Right lobe of liver (tissue), 6 donors: Measurements from ENCODE around the gene BICRA. TPM values are rescaled to one million over a fixed set of nuclear protein-coding genes. Genes with fewer than 3 reads are reported as not detected.
A peak's percentile ranks its signal among the peaks of the same experiment; 100 is the strongest.

Experiments used
- ATAC-seq, 4 donors: fragments of 200-7000 bp; cut with Tn5 transposase; one replicate each; pipeline ENCODE4 v1.9.1; 2020; ENCODE audit warnings: mild to moderate bottlenecking in 4 of 4, moderate library complexity in 4 of 4
- DNase-seq, 3 donors: peaks; one replicate each; pipeline ENCODE4 v3.0.0-alpha.2; 2020
- H3K27ac ChIP-seq, 3 donors: fragments of 200-600 bp; one replicate each; pipeline ENCODE4 v1.8.0; 2022
- H3K27me3 ChIP-seq, 2 donors: fragments of 200-600 bp; one replicate each; pipeline ENCODE4 v1.8.0; 2022
- H3K36me3 ChIP-seq, 4 donors: fragments of 200-600 bp; sonication (generic) in 1 of 4; one replicate each; pipeline versions ENCODE4 v1.5.1 to v1.8.0; 2017 to 2022; ENCODE audit warnings: control low read depth in 1 of 4
- H3K4me1 ChIP-seq, 4 donors: fragments of 200-600 bp; sonication (generic) in 1 of 4; one replicate each; pipeline versions ENCODE4 v1.5.1 to v1.8.0; 2017 to 2022; ENCODE audit warnings: control low read depth in 1 of 4
- H3K4me3 ChIP-seq, 3 donors: fragments of 200-600 bp; one replicate each; pipeline ENCODE4 v1.8.0; 2022
- H3K9me3 ChIP-seq, 4 donors: fragments of 200-600 bp; sonication (generic) in 1 of 4; one replicate each; pipeline versions ENCODE4 v1.5.1 to v1.8.0; 2017 to 2022; ENCODE audit warnings: control low read depth in 1 of 4
- CTCF ChIP-seq, 4 donors: fragments of 200-600 bp in 3 of 4; fragments of 450-650 bp in 1 of 4; IDR thresholded peaks; one replicate each; pipeline versions ENCODE4 v1.5.1 to v1.8.0; 2016 to 2022; ENCODE audit warnings: antibody characterized with exemption in 4 of 4, mild to moderate bottlenecking in 2 of 4
- POLR2A ChIP-seq: fragments of 450-650 bp; IDR thresholded peaks from one replicate; pipeline ENCODE4 v1.6.1; 2017; ENCODE audit warnings: antibody characterized with exemption, mild to moderate bottlenecking
- WGBS: methylation state at CpG from one replicate; pipeline ENCODE4 v1.1.6; 2018; ENCODE audit warnings: low coverage, low lambda C conversion rate; ENCODE audit not compliant: insufficient coverage; ENCODE audit errors: missing lambda C conversion rate; 5-methylcytosine and 5-hydroxymethylcytosine counted together
- intact Hi-C, 2 donors: fragments of 100-400 bp; cut with DNase I; formaldehyde crosslinking; loops; one replicate each; pipeline versions ENCODE4 v1.11.2 to v1.14.1; 2022
- total RNA-seq, 6 experiments: library from RNA; depleted of rRNA in 2 of 6; stranded (reverse); fragments of >200 nt in 2 of 6; fragmentation: NEBNext Ultra II Directional in 3 of 6; extraction: Animal tissue kit (Norgen Biotek cat#: 25700) in 3 of 6; gene quantifications; one replicate each; pipeline versions ENCODE4 v1.1.0 to v1.2.4, GENCODE V29; 2016 to 2023
- donor health status: DM: no; HTN: yes; CAD: no.
- donor health status: DM: no; HTN: no; CAD: no.
- donor health status: DM: no; HTN: no; CAD: no.
- donor health status: DM: no; HTN: yes; CAD: no.
- donor health status: DM: no; HTN: yes; CAD: no.

The BICRA gene
- total RNA-seq, 6 experiments from 2014 or later: 3.7 to 7.3 (median 6.4) TPM

- peaks cover 0 to 5% (median 0%) of the 10 kb centered on the region in 4 donors for H3K4me1 ChIP-seq
- TF ChIP-seq CTCF (IDR thresholded peaks at IDR 0.05) (no peak), POLR2A (no peak)
- H3K27me3 ChIP-seq: no peaks in the 10 kb centered on the region
- intact Hi-C loops: loop anchor here (5.0 to 10.0 kb wide), 3 partner anchors 164 to 261 kb away; no protein-coding TSS in a partner anchor
- no peak overlapping the region for H3K4me3 ChIP-seq
- no peak overlapping the region for H3K27ac ChIP-seq
- DNase-seq: no peak
- ATAC-seq: no peak
- 84% methylated on average over 12 of the region's 46 CpGs for WGBS
- H3K9me3 ChIP-seq: no peaks in the 10 kb centered on the region
- peaks cover 0 to 41% (median 4%) of the 10 kb centered on the region in 4 donors for H3K36me3 ChIP-seq
Measured at GRCh38 chr19:47698631-47699359, 89.9 kb downstream of the BICRA start.

GRCh38 chr19:47699360-47699917, 90.5 kb downstream of the BICRA start:
- TF ChIP-seq CTCF (IDR thresholded peaks at IDR 0.05) (peak; percentile 56 to 66 (median 61)), POLR2A (no peak)
- WGBS: 46% methylated on average over 3 of the region's 9 CpGs
- DNase-seq (no peak), ATAC-seq (peak; percentile 49 to 63 (median 53))
- Histone ChIP-seq H3K27ac (no peak overlapping the region), H3K27me3 (no peaks in the 10 kb centered on the region), H3K4me1 (peaks cover 0 to 5% (median 0%) of the 10 kb centered on the region in 4 donors), H3K36me3 (peaks cover 0 to 41% (median 4%) of the 10 kb centered on the region in 4 donors), H3K4me3 (no peak overlapping the region), H3K9me3 (no peaks in the 10 kb centered on the region)
- intact Hi-C loops: loop anchor here (5.0 to 10.0 kb wide), 3 partner anchors 165 to 262 kb away; no protein-coding TSS in a partner anchor

GRCh38 chr19:47700934-47701716, 92.2 kb downstream of the BICRA start:
- WGBS: 90% methylated on average over 16 of the region's 43 CpGs
- Histone ChIP-seq H3K4me3 (no peak overlapping the region), H3K9me3 (no peaks in the 10 kb centered on the region), H3K36me3 (peaks cover 0 to 41% (median 4%) of the 10 kb centered on the region in 4 donors), H3K27me3 (no peaks in the 10 kb centered on the region), H3K4me1 (peaks cover 0 to 5% (median 0%) of the 10 kb centered on the region in 4 donors), H3K27ac (no peak overlapping the region)
- intact Hi-C loops: no loop called here
- TF ChIP-seq POLR2A (no peak), CTCF (IDR thresholded peaks at IDR 0.05) (no peak)
- DNase-seq (no peak), ATAC-seq (no peak)

GRCh38 chr19:47701717-47702552, 93.0 kb downstream of the BICRA start:
- Histone ChIP-seq H3K27ac (no peak overlapping the region), H3K4me3 (no peak overlapping the region), H3K4me1 (peaks cover 0 to 5% (median 0%) of the 10 kb centered on the region in 4 donors), H3K27me3 (no peaks in the 10 kb centered on the region), H3K36me3 (peaks cover 0 to 41% (median 4%) of the 10 kb centered on the region in 4 donors), H3K9me3 (no peaks in the 10 kb centered on the region)
- DNase-seq (peak in 1 of 3 donors; percentile 28), ATAC-seq (no peak)
- intact Hi-C loops: no loop called here
- TF ChIP-seq CTCF (IDR thresholded peaks at IDR 0.05): no peak
- no peak for TF ChIP-seq POLR2A
- 83% methylated on average over 19 of the region's 91 CpGs for WGBS
